GM12891 (cell line): Measurements from ENCODE around the gene CSNK2A1.

Experiments used
- PAX5 ChIP-seq: IDR thresholded peaks from 2 replicates; pipeline ENCODE4 v1.6.1; 2011; ENCODE audit warnings: low read length, moderate library complexity, mild to moderate bottlenecking; ENCODE audit not compliant: insufficient read depth, severe bottlenecking
- POLR2A ChIP-seq: IDR thresholded peaks from 2 replicates; pipeline ENCODE4 v1.6.1; 2011; ENCODE audit warnings: low read depth, low read length, control low read depth
- POLR2AphosphoS5 ChIP-seq: IDR thresholded peaks from 2 replicates; pipeline ENCODE4 v1.6.1; 2011; ENCODE audit warnings: low read depth, low read length, control low read depth

DNA sequence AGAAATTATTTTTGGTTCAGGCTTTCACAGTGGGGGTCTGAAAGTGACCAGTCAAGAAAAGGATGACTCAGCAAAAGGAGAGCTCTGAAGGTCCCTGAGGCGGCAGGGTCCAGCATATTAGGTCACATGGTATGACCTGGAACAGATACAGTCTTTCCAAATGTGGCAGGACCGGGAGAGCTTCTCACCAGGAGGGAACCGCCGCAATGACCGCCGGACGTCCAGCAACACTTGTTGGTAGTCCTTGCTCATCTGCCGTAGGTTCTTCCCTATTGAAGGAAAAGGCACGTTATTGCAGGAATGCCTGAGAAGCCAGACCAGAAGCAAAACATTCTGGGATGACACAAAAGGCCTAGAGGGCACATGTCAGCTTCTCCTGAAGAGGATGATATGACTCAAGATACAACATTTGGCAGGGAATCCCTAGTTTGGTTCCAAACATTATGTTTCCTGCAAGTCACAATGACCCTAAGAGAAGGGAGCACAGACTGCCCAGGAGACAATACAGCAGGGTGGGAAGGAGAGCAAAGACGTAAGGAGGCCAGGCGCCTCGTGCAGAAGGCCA lies 98.6 kb downstream of the CSNK2A1 start:
- no peak for TF ChIP-seq POLR2A
- TF ChIP-seq POLR2AphosphoS5 = no peak
- no peak for TF ChIP-seq PAX5
